MG63 (cell line): ENCODE measurements around the gene HOPX. TPM values are rescaled to one million over a fixed set of nuclear protein-coding genes. Genes with fewer than 3 reads are reported as not detected.
A peak's percentile ranks its signal among the peaks of the same experiment; 100 is the strongest.
"Not testable (repeated sequence)": the region's sequence is repeated elsewhere in the genome, so short reads cannot be mapped to it uniquely, and the experiment has no call there.

Experiments
- DNase-seq: peaks from one replicate; pipeline ENCODE4 v3.0.0-alpha.2; 2020
- H3K27me3 ChIP-seq: fragments of 250-450 bp; sonication (Bioruptor Pico); 2 replicates; pipeline ENCODE4 v1.5.1; 2020; ENCODE audit warnings: mild to moderate bottlenecking, moderate library complexity
- H3K36me3 ChIP-seq: fragments of 250-450 bp; sonication (Bioruptor Pico); 2 replicates; pipeline ENCODE4 v1.5.1; 2020; ENCODE audit warnings: mild to moderate bottlenecking, moderate library complexity
- H3K4me3 ChIP-seq: fragments of 250-450 bp; sonication (Bioruptor Pico); 2 replicates; pipeline ENCODE4 v1.5.1; 2020; ENCODE audit warnings: mild to moderate bottlenecking, moderate library complexity
- H3K9me3 ChIP-seq: fragments of 250-450 bp; sonication (Bioruptor Pico); 2 replicates; pipeline ENCODE4 v1.5.1; 2020; ENCODE audit warnings: mild to moderate bottlenecking, moderate library complexity
- total RNA-seq: library from RNA; depleted of rRNA; stranded (reverse); fragments of >200 nt; shearing (Covaris generic); gene quantifications from 2 replicates; pipeline ENCODE4 v1.2.3, GENCODE V29; 2014; ENCODE audit warnings: low replicate concordance; rRNA removed

Gene HOPX
- total RNA-seq, 1 experiment from 2014 or later = 0.79 TPM

- no peak for DNase-seq
These were observed 58.9 kb downstream of the HOPX start for GRCh38 chr4:56622176-56622575.

GRCh38 chr4:56619816-56620215 lies 61.3 kb downstream of the HOPX start:
- DNase-seq = no peak
- Histone ChIP-seq H3K9me3 (no peaks in the 10 kb centered on the region), H3K27me3 (no peaks in the 10 kb centered on the region), H3K4me3 (no peak overlapping the region), H3K36me3 (no peaks in the 10 kb centered on the region)

More at GRCh38 chr4:56622176-56622575, 58.9 kb downstream of the HOPX start:
- no peak overlapping the region for H3K4me3 ChIP-seq
- H3K27me3 ChIP-seq = no peaks in the 10 kb centered on the region
- H3K9me3 ChIP-seq = peaks cover 2% of the 10 kb centered on the region; the same call in 1 of the 2 replicates
- H3K36me3 ChIP-seq = no peaks in the 10 kb centered on the region

- no peak for DNase-seq
- H3K27me3 ChIP-seq = no peaks in the 10 kb centered on the region
- no peaks in the 10 kb centered on the region for H3K36me3 ChIP-seq
- H3K9me3 ChIP-seq = no peaks in the 10 kb centered on the region
- H3K4me3 ChIP-seq = no peak overlapping the region
These were observed 61.9 kb downstream of the HOPX start for GRCh38 chr4:56619160-56619559.

GRCh38 chr4:56618734-56619133 lies 62.4 kb downstream of the HOPX start:
- Histone ChIP-seq H3K4me3 (no peak overlapping the region), H3K36me3 (no peaks in the 10 kb centered on the region), H3K27me3 (no peaks in the 10 kb centered on the region), H3K9me3 (no peaks in the 10 kb centered on the region)
- DNase-seq = no peak

GRCh38 chr4:56613101-56613862 lies 67.8 kb downstream of the HOPX start:
- DNase-seq = peak; percentile 17
- Histone ChIP-seq H3K9me3 (no peaks in the 10 kb centered on the region), H3K4me3 (no peak overlapping the region), H3K27me3 (no peaks in the 10 kb centered on the region), H3K36me3 (no peaks in the 10 kb centered on the region)

- DNase-seq = no peak
- Histone ChIP-seq H3K27me3 (no peaks in the 10 kb centered on the region), H3K9me3 (no peaks in the 10 kb centered on the region), H3K36me3 (no peaks in the 10 kb centered on the region), H3K4me3 (no peak overlapping the region)
These were observed 68.8 kb downstream of the HOPX start for GRCh38 chr4:56612282-56612681.

- Histone ChIP-seq H3K27me3 (no peaks in the 10 kb centered on the region), H3K9me3 (no peaks in the 10 kb centered on the region), H3K4me3 (no peak overlapping the region), H3K36me3 (no peaks in the 10 kb centered on the region)
- DNase-seq = no peak
These were observed 69.6 kb downstream of the HOPX start for GRCh38 chr4:56611501-56611900.

- not testable (repeated sequence) for H3K27me3 ChIP-seq, H3K9me3 ChIP-seq, DNase-seq, H3K36me3 ChIP-seq, H3K4me3 ChIP-seq
These were observed 70.9 kb downstream of the HOPX start for GRCh38 chr4:56610170-56610569.

GRCh38 chr4:56607926-56608325 lies 73.2 kb downstream of the HOPX start:
- Histone ChIP-seq H3K36me3 (no peaks in the 10 kb centered on the region), H3K4me3 (no peak overlapping the region), H3K9me3 (no peaks in the 10 kb centered on the region), H3K27me3 (no peaks in the 10 kb centered on the region)
- DNase-seq = no peak

- Histone ChIP-seq H3K4me3 (no peak overlapping the region), H3K9me3 (no peaks in the 10 kb centered on the region), H3K36me3 (no peaks in the 10 kb centered on the region), H3K27me3 (no peaks in the 10 kb centered on the region)
- DNase-seq = no peak
These were observed 74.7 kb downstream of the HOPX start for GRCh38 chr4:56606385-56606784.

- not testable (repeated sequence) for H3K9me3 ChIP-seq, H3K36me3 ChIP-seq, H3K27me3 ChIP-seq, H3K4me3 ChIP-seq, DNase-seq
These were observed 75.6 kb downstream of the HOPX start for GRCh38 chr4:56605464-56605863.

GRCh38 chr4:56603297-56603696 lies 77.8 kb downstream of the HOPX start:
- DNase-seq = no peak
- no peaks in the 10 kb centered on the region for H3K36me3 ChIP-seq
- H3K27me3 ChIP-seq = no peaks in the 10 kb centered on the region
- H3K4me3 ChIP-seq = no peak overlapping the region
- H3K9me3 ChIP-seq = no peaks in the 10 kb centered on the region

Other genes starting within 250 kb of the HOPX start
- gene PPAT, start 245.7 kb downstream of the HOPX start, total RNA-seq = 26.5 and 27.7 TPM in 2 replicates
- gene PAICS, start 245.0 kb downstream of the HOPX start, total RNA-seq = 125 and 176 TPM in 2 replicates
- gene SRP72, start 213.7 kb downstream of the HOPX start, total RNA-seq = 13.1 and 36.1 TPM in 2 replicates
- 0.26 TPM in 1 of 2 replicates, not detected in the other for gene ARL9, start 175.5 kb downstream of the HOPX start, total RNA-seq
- not detected in 2 replicates for gene SPINK2, start 140.4 kb upstream of the HOPX start, total RNA-seq
- 12.3 and 22.6 TPM in 2 replicates for gene REST, start 226.6 kb upstream of the HOPX start, total RNA-seq